ENCODE results near the gene PPFIA2.
A peak's percentile ranks its signal among the peaks of the same experiment; 100 is the strongest.

Gene PPFIA2

DNA sequence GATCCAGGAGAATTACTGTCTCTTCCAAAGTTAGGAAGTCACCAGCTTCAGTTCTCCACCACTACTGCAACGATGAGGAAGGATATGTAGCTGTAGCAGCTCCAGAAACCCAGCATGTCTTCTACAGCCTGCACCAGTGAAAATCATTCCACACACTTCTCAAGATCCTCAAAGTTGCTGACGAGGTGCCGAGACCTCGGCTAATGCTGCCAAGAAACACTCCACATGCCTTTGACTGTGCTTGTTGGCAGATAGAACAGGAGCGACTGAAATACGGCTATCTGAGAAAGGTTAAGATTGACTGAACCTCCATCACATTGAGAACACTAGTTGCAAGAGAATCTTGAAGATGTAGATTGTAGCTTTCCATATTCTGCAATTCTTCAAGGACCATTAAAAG, 241.9 kb downstream of the PPFIA2 start:
- in situ Hi-C loops (cut with MboI; ENCODE audit: low sequenced_read_pairs) = no loop called here
- H3K4me1 ChIP-seq = no peaks in the 10 kb centered on the region
- H3K36me3 ChIP-seq (replicated peaks) = no peaks in the 10 kb centered on the region
- no peak overlapping the region for H3K4me3 ChIP-seq
- no peaks in the 10 kb centered on the region for H3K27me3 ChIP-seq (ENCODE audit: low read depth)
- no peaks in the 10 kb centered on the region for H3K9me3 ChIP-seq
- DNase-seq (ENCODE audit: low spot score in 2 of 2) = no peak

DNA sequence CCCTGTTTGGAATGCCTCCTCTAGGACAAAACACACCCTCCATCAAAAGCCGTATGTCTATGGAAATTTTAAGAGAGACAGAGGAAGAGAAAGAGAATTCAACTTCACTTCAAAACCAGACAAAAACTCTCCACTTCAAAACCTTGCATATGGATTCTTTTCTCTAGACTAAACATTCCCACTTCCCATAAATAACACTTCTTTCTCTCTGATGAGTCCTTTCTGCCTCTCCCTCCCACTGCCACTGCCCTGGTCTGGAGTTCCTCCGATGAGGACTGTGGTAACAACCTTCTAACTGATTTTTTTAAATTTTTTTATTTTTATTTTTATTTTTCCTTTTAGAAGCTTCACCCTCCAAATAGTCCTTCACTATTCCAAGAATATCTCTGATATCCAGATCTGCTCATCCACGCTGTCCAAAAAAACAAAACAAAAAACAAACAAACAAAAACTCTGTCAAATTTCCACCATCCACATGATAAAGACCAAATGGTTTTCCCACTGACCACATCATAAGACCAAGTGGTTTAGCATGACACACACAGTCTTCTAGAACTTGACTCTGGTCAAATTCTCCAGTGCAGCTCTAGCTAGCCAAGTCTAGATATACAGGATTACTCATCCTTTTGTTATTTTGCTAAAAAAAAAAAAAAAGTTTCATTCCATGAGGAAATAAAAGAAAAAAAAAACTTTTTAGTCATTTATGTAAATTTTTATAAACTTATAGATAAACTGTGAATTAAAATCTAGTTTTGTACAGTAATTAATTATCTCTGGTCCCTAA, 256.0 kb downstream of the PPFIA2 start:
- H3K27me3 ChIP-seq (ENCODE audit: low read depth) = no peaks in the 10 kb centered on the region
- no peak for DNase-seq (ENCODE audit: low spot score in 2 of 2)
- H3K4me3 ChIP-seq = no peak overlapping the region
- peaks cover 6% of the 10 kb centered on the region; the same call in 1 of the 2 replicates for H3K4me1 ChIP-seq
- in situ Hi-C loops (cut with MboI; ENCODE audit: low sequenced_read_pairs) = no loop called here
- H3K9me3 ChIP-seq = no peaks in the 10 kb centered on the region
- H3K36me3 ChIP-seq (replicated peaks) = no peaks in the 10 kb centered on the region

DNA sequence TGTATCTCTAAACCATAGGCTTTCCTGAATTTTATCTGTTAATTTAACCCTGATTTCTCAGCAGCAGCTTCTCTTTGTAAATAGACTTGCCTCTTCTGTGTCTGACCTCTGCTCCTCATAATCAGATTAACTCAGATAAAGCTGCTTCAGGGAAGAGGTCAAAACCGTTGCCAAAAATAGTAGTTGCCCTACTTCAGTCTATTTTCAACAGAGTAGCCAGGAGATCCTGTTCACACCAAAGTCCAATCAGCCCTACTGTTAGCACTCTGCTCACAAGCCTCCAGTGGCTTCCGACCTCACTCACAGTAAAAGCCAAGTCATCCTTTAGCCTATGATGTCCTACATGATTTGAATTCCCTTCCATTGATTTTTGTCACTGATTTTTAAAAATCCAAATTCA, 258.4 kb downstream of the PPFIA2 start:
- peaks cover 9% of the 10 kb centered on the region; the same call in 1 of the 2 replicates for H3K4me1 ChIP-seq
- no peaks in the 10 kb centered on the region for H3K9me3 ChIP-seq
- in situ Hi-C loops (cut with MboI; ENCODE audit: low sequenced_read_pairs) = no loop called here
- H3K27me3 ChIP-seq (ENCODE audit: low read depth) = no peaks in the 10 kb centered on the region
- peak in 1 of 2 experiments; percentile 11 for DNase-seq (ENCODE audit: low spot score in 2 of 2)
- no peaks in the 10 kb centered on the region for H3K36me3 ChIP-seq (replicated peaks)
- H3K4me3 ChIP-seq = no peak overlapping the region

DNA sequence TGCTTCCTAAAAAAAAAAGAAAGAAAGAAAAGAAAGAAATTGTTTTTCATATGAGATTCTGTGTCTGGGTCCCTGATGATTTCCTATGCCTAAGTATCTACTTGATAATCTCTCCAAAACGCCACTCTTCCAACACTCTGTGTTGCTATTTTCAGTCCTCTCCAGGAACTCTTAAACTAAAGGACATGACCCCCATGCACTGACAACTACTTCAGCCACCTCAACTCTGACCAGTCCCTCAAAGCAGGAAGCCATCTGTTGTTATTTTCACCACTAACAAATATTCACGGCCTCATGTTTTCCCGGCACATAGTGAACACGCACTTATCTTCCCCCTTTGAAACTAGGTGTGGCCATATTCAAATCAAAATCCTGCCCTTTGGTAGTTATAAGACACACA, 259.3 kb downstream of the PPFIA2 start:
- H3K9me3 ChIP-seq = no peaks in the 10 kb centered on the region
- in situ Hi-C loops (cut with MboI; ENCODE audit: low sequenced_read_pairs) = no loop called here
- no peak for DNase-seq (ENCODE audit: low spot score in 2 of 2)
- no peak overlapping the region for H3K4me3 ChIP-seq
- peaks cover 9% of the 10 kb centered on the region; the same call in 1 of the 2 replicates for H3K4me1 ChIP-seq
- H3K27me3 ChIP-seq (ENCODE audit: low read depth) = no peaks in the 10 kb centered on the region
- no peaks in the 10 kb centered on the region for H3K36me3 ChIP-seq (replicated peaks)

DNA sequence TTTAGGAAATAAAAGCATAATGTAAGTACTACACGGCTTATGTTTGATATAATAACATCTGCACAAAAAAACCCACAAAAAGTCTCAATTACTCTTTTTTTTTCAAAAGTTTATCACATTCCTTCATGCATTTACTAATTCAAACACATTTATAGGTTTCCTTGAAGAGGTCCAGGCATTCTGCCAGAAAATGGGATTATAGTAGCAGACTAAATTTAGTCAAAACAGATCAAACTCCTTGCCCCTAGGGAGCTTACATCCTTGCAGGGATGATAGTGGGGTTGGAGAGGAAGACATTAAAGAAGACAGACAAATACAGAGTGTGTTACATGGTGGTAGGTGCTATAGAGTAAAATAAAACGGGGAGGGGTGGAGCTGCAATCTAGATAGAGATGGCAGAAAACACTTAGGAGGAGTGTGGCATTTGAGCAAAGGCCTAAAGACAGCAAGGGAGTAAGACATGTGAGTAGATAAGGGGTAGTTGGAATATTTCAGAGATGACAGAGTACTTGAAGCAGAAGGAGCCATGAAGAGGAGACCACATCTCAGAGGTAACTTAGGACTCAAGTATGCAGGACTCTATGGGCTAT, 266.9 kb downstream of the PPFIA2 start:
- Histone ChIP-seq H3K9me3 (no peaks in the 10 kb centered on the region), H3K4me3 (no peak overlapping the region), H3K4me1 (peaks cover 23% of the 10 kb centered on the region), H3K27me3 (ENCODE audit: low read depth) (no peaks in the 10 kb centered on the region), H3K36me3 (replicated peaks) (no peaks in the 10 kb centered on the region)
- in situ Hi-C loops (cut with MboI; ENCODE audit: low sequenced_read_pairs) = no loop called here
- DNase-seq (ENCODE audit: low spot score in 2 of 2) = peak; percentile 76 to 87

DNA sequence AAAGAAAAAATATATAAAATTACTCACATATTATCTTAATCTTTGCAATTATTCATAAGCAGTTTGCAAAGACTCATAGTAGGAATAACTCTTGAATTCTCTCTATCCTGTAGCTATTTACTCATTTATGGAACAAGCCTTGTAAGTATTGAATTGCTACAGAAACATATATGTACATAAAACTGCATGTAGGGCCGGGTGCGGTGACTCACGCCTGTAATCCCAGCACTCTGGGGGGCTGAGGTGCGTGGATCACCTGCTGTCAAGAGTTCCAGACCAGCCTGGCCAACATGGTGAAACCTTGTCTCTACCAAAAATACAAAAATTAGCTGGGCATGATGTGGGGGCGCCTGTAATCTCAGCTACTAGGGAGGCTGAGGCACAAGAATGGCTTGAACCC, 286.2 kb downstream of the PPFIA2 start:
- in situ Hi-C loops (cut with MboI; ENCODE audit: low sequenced_read_pairs) = no loop called here
- H3K4me1 ChIP-seq = no peaks in the 10 kb centered on the region
- H3K36me3 ChIP-seq (replicated peaks) = no peaks in the 10 kb centered on the region
- no peak overlapping the region for H3K4me3 ChIP-seq
- DNase-seq (ENCODE audit: low spot score in 2 of 2) = no peak
- no peaks in the 10 kb centered on the region for H3K27me3 ChIP-seq (ENCODE audit: low read depth)
- no peaks in the 10 kb centered on the region for H3K9me3 ChIP-seq

DNA sequence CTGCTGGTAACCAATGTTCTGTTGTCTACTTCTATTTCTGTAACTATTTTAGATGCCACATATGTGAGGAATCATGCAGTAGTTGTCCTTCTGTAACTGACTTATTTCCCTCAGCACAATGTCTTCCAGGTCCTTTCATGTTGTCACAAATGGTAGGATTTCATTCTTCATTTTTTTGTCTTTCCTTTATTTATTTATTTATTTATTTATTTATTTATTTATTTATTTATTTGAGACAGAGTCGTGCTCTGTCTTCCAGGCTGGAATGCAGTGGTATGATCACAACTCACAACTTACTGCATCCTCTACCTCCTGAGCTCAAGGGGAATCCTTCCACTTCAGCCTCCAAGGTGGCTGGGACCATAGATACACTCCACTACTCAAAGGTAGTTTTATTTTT, 288.2 kb downstream of the PPFIA2 start:
- Histone ChIP-seq H3K4me3 (no peak overlapping the region), H3K36me3 (replicated peaks) (no peaks in the 10 kb centered on the region)

DNA sequence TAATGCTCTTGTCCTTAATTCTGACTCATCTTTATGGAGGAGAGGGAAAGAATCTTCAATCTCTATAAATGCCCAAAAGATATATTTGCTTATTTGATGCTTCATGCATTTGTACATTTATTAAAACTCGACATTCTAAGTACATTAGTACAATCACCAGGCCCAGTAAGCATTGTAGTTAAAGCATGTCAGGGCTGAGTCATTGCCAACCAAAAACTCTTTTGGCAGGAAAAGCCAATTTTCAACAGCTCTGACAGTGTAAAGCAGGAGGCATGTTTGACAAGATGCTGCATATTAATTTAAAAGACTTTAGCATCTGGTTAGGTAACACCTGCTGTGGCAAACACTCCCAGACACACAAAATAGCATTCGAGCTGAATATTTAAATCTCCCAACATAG, 290.9 kb downstream of the PPFIA2 start:
- in situ Hi-C loops (cut with MboI; ENCODE audit: low sequenced_read_pairs) = no loop called here
- no peaks in the 10 kb centered on the region for H3K9me3 ChIP-seq
- no peaks in the 10 kb centered on the region for H3K4me1 ChIP-seq
- DNase-seq (ENCODE audit: low spot score in 2 of 2) = no peak
- H3K4me3 ChIP-seq = no peak overlapping the region
- no peaks in the 10 kb centered on the region for H3K27me3 ChIP-seq (ENCODE audit: low read depth)
- no peaks in the 10 kb centered on the region for H3K36me3 ChIP-seq (replicated peaks)

More for the DNA sequence above, 288.2 kb downstream of the PPFIA2 start:
- in situ Hi-C loops (cut with MboI; ENCODE audit: low sequenced_read_pairs) = no loop called here
- Histone ChIP-seq H3K4me1 (no peaks in the 10 kb centered on the region), H3K27me3 (ENCODE audit: low read depth) (no peaks in the 10 kb centered on the region), H3K9me3 (no peaks in the 10 kb centered on the region)
- DNase-seq (ENCODE audit: low spot score in 2 of 2) = no peak

DNA sequence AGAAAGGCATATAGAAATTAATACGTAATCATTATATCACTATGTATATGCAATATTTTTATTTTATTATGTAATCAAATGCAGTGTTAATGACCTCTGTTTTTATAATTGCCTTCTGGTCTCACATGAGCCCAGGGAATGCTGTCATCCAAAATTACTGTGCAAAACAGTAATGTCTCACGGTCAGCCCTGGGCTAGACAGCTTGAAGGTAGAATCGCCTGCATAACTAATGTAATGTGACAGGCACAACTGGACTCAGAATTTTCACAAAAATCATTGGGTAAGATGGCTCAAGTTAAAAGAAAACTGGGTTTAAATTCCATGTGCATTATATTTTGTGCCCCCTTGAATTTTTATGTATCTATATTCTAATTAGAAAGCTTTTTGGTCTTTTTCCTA, 293.3 kb downstream of the PPFIA2 start:
- no peak for DNase-seq (ENCODE audit: low spot score in 2 of 2)
- in situ Hi-C loops (cut with MboI; ENCODE audit: low sequenced_read_pairs) = no loop called here
- H3K4me1 ChIP-seq = no peaks in the 10 kb centered on the region

DNA sequence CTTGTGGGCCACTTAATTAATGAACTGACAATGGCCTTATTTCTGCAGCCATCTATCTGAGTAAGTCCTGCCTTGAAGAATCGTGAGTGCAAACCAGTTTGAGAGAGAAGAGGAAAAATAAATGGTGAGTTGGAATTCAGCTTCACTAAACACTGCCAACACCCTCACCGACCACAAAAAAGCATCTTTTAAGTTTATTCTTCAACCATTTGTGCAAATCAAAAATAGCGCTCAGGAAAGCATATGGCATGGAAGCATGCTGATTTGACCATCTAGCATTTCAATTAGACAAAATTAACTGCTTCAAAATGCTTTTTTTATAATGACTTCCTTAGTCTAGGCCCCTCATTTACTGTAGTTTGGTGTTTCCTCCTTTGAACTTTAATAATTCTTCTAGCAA, 294.0 kb downstream of the PPFIA2 start:
- H3K36me3 ChIP-seq (replicated peaks) = no peaks in the 10 kb centered on the region
- no peak overlapping the region for H3K4me3 ChIP-seq
- in situ Hi-C loops (cut with MboI; ENCODE audit: low sequenced_read_pairs) = no loop called here
- DNase-seq (ENCODE audit: low spot score in 2 of 2) = no peak
- no peaks in the 10 kb centered on the region for H3K9me3 ChIP-seq
- H3K27me3 ChIP-seq (ENCODE audit: low read depth) = no peaks in the 10 kb centered on the region
- H3K4me1 ChIP-seq = no peaks in the 10 kb centered on the region

More for the DNA sequence above, 293.3 kb downstream of the PPFIA2 start:
- H3K4me3 ChIP-seq = no peak overlapping the region
- H3K36me3 ChIP-seq (replicated peaks) = no peaks in the 10 kb centered on the region
- H3K27me3 ChIP-seq (ENCODE audit: low read depth) = no peaks in the 10 kb centered on the region
- H3K9me3 ChIP-seq = no peaks in the 10 kb centered on the region

DNA sequence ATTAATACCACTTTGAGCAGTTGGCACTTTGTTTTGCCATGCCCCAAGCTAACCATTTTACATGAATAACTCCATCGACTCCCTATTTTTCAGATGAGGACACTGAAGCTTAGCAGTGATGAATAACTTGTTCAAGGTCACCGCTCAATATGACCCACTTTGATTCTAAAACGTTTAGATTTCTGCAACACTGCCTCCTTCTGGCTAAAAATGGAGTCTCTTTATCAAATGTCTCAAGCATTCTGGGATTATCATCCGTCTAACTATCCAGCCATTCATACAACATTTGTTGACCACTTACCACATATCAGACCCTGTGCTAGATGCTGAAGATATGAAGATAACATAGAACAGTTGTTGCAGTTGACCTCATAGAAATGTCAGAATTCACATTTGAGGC, 298.0 kb downstream of the PPFIA2 start:
- no peak for DNase-seq (ENCODE audit: low spot score in 2 of 2)
- H3K27me3 ChIP-seq (ENCODE audit: low read depth) = no peaks in the 10 kb centered on the region
- H3K36me3 ChIP-seq (replicated peaks) = no peaks in the 10 kb centered on the region
- in situ Hi-C loops (cut with MboI; ENCODE audit: low sequenced_read_pairs) = no loop called here
- H3K9me3 ChIP-seq = no peaks in the 10 kb centered on the region
- no peaks in the 10 kb centered on the region for H3K4me1 ChIP-seq
- no peak overlapping the region for H3K4me3 ChIP-seq

DNA sequence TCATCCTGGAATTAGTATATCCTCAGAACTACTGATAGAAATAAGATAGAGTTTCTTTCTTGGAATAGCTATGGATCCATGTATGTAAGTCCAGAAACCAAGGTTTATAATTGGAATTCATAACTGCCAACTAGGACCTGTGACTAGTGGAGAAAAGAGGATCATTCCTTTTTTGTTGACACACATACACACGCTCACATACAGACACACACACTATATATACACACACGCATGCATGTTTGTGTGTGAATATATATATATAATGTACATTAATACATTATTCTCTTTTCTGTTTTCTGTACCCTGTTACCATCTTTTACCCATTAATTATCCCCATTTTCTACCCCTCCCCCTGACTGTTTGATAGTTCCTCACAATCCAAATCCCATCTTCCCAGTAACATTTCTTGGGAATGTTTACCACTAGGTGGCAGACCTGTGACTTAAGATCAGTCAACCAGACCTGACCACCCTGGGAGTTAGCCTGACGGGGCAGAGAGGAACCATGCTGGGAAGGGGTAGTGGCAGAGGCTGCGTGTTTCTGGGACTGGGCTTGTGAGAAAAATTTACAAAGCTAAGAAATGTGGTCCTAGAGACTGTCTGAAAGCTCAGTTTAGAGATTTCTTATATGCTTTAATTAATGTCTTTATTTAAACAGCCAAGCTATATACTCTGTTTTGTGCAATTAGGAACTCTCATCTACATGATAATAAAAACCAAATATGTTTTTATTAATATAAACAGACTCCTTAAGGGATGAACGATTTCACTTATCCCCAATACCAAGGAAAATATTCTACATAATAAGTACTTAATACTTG, 308.0 kb downstream of the PPFIA2 start:
- peak; percentile 72 to 76 for DNase-seq (ENCODE audit: low spot score in 2 of 2)
- Histone ChIP-seq H3K36me3 (replicated peaks) (no peaks in the 10 kb centered on the region; the same call in 1 of the 2 replicates), H3K9me3 (no peaks in the 10 kb centered on the region), H3K4me1 (no peaks in the 10 kb centered on the region), H3K4me3 (no peak overlapping the region), H3K27me3 (ENCODE audit: low read depth) (no peaks in the 10 kb centered on the region)
- in situ Hi-C loops (cut with MboI; ENCODE audit: low sequenced_read_pairs) = no loop called here

DNA sequence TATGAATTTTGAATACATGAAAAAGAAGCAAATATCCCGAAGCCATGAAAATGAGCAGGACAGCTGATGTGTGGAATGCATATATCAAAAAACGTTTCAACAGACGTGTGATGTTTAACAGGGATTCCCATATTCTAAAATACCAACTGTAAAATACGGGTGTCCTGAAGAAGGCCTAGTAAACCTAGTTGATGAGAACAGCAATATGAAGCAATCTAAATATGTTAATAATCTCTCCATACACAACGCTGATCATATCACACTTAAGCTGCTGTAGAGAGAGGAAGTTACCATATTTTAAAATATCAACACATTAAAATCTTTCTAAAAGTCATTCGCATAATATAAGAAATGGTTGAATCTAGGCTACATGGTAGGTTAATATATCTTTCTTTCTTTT, 317.5 kb downstream of the PPFIA2 start:
- Histone ChIP-seq H3K9me3 (no peaks in the 10 kb centered on the region), H3K4me3 (no peak overlapping the region), H3K27me3 (ENCODE audit: low read depth) (no peaks in the 10 kb centered on the region), H3K4me1 (no peaks in the 10 kb centered on the region), H3K36me3 (replicated peaks) (no peaks in the 10 kb centered on the region; the same call in 1 of the 2 replicates)
- in situ Hi-C loops (cut with MboI; ENCODE audit: low sequenced_read_pairs) = no loop called here
- DNase-seq (ENCODE audit: low spot score in 2 of 2) = no peak

DNA sequence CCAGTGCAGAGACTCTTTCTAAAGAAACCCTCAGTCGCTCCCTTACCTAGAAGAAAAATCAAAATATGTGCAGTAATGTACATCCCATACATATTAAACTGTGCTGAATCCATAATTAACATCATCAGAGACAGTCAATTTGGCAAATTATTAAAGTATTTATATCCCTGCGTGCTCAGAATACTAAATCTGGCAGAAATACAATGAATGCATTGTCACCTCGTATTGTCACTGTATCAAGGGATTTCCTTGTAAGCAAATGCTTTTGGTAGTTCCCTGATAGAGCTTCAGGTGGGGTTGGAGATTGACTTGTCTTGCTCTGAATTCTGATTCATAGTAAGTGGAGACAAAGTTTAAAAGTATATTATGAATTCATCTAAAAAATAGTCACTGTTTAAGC, 319.1 kb downstream of the PPFIA2 start:
- H3K4me1 ChIP-seq = no peaks in the 10 kb centered on the region
- DNase-seq (ENCODE audit: low spot score in 2 of 2) = no peak
- in situ Hi-C loops (cut with MboI; ENCODE audit: low sequenced_read_pairs) = no loop called here
- no peaks in the 10 kb centered on the region for H3K27me3 ChIP-seq (ENCODE audit: low read depth)
- H3K36me3 ChIP-seq (replicated peaks) = no peaks in the 10 kb centered on the region; the same call in 1 of the 2 replicates
- H3K9me3 ChIP-seq = no peaks in the 10 kb centered on the region
- H3K4me3 ChIP-seq = no peak overlapping the region
